ENCODE data around the gene SLC13A2.

DNA sequence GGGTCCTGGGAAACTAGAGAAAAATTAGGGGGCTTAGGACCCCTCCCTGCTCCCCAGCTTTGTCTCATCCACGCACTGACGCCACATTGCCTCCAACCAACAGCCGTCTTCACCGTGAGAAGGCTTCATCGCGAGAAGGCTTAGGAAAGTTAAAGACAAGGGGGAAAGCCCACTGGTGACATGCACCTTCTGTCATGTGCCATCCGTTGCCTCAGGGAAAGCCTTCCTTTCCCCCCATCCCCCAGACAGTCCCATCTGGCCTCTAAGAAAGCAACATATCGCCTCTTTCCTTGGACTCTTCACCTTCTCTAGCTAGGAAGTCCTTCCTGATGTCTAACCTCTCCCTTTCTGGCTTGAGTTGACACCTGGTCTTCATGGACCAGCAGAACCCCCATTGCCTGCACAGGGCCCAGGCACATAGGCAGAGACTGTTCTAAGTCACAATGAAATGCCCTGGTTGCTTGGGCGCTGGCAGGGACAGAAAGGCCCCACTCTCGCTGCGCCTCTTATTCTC, 34.8 kb downstream of the SLC13A2 start:
- TF ChIP-seq, protein P1, sequence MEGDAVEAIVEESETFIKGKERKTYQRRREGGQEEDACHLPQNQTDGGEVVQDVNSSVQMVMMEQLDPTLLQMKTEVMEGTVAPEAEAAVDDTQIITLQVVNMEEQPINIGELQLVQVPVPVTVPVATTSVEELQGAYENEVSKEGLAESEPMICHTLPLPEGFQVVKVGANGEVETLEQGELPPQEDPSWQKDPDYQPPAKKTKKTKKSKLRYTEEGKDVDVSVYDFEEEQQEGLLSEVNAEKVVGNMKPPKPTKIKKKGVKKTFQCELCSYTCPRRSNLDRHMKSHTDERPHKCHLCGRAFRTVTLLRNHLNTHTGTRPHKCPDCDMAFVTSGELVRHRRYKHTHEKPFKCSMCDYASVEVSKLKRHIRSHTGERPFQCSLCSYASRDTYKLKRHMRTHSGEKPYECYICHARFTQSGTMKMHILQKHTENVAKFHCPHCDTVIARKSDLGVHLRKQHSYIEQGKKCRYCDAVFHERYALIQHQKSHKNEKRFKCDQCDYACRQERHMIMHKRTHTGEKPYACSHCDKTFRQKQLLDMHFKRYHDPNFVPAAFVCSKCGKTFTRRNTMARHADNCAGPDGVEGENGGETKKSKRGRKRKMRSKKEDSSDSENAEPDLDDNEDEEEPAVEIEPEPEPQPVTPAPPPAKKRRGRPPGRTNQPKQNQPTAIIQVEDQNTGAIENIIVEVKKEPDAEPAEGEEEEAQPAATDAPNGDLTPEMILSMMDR (IDR thresholded peaks at IDR 0.05; ENCODE audit: insufficient read depth, low read depth, low read length) = no peak
- TF ChIP-seq EZH2 (IDR thresholded peaks at IDR 0.05; ENCODE audit: insufficient read depth, low read length) = no peak

Data from astrocyte (in vitro differentiated cells and primary cell).